ENCODE results near the gene SLC22A3. TPM values are rescaled to one million over a fixed set of nuclear protein-coding genes. Genes with fewer than 3 reads are reported as not detected.

The SLC22A3 gene
- total RNA-seq, 4 donors from 2014 or later: 11.8 to 31.0 (median 22.3) TPM

DNA sequence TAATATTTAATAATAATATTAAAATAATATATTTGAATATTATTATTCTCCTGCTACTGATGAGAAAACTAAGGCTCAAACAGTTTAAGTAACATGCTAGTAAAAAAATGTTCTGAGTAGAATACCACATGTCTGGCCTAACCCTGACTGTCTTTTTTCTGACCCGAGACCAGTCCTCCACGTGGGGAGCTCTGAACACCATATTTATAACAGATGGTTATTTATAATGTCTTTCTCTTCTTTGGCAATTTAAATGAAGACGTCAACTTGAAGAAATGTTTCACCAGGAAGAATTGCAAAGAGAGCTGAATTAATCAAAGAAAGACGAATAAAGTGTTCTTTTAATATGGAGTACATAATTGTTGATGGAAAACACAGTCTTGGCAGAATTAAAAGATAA lies 82.0 kb downstream of the SLC22A3 start:
- Histone ChIP-seq H3K4me1 (peaks cover 8 to 56% (median 12%) of the 10 kb centered on the region in 3 donors), H3K27ac (peak overlapping the region; percentile 77 to 84 (median 82)), H3K36me3 (no peaks in the 10 kb centered on the region), H3K9me3 (no peaks in the 10 kb centered on the region), H3K27me3 (no peaks in the 10 kb centered on the region), H3K4me3 (no peak overlapping the region)
- TF ChIP-seq EP300 (IDR thresholded peaks at IDR 0.05): no peak
- no peak for TF ChIP-seq CTCF (IDR thresholded peaks at IDR 0.05)
- TF ChIP-seq POLR2A (IDR thresholded peaks at IDR 0.05): no peak
- no peak for TF ChIP-seq POLR2AphosphoS5 (IDR thresholded peaks at IDR 0.05)
- WGBS, 2 donors (ENCODE audit: low coverage in 1 of 2): 25 to 28% methylated on average over 4 of the region's 4 CpGs
- no peak for ATAC-seq

GRCh38 chr6:160430751-160431150 lies 82.6 kb downstream of the SLC22A3 start:
- no peaks in the 10 kb centered on the region for H3K27me3 ChIP-seq
- WGBS, 2 donors (ENCODE audit: low coverage in 1 of 2): 30 to 35% methylated on average over 5 of the region's 5 CpGs
- ATAC-seq: no peak
- H3K9me3 ChIP-seq: no peaks in the 10 kb centered on the region
- H3K4me3 ChIP-seq: no peak overlapping the region
- H3K27ac ChIP-seq: peak overlapping the region; percentile 77 to 84 (median 82)
- peaks cover 8 to 56% (median 12%) of the 10 kb centered on the region in 3 donors for H3K4me1 ChIP-seq
- H3K36me3 ChIP-seq: no peaks in the 10 kb centered on the region
- no peak for TF ChIP-seq EP300 (IDR thresholded peaks at IDR 0.05)
- no peak for TF ChIP-seq POLR2A (IDR thresholded peaks at IDR 0.05)

DNA sequence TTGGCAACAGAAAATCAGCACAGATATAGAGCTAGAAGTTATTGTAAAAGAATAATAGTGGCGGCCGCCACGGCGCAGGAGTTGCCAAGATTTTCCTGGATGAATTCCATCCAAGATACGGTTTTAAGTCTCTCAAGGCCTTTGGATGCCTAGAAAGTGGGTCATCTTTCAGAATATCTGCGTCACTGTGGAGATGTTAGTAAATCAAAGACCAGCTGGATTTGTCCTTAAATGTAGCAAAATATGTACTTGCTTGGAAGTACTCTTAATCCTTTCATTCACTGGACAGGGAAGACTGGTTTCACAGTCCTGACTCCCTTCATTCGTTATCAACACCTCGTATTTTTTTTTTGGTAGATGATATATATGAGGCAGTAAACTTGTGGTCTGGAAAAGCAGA lies 83.0 kb downstream of the SLC22A3 start:
- TF ChIP-seq POLR2A (IDR thresholded peaks at IDR 0.05) (no peak), EP300 (IDR thresholded peaks at IDR 0.05) (peak; percentile 81), POLR2AphosphoS5 (IDR thresholded peaks at IDR 0.05) (peak; percentile 90), CTCF (IDR thresholded peaks at IDR 0.05) (no peak)
- Histone ChIP-seq H3K27ac (peak overlapping the region; percentile 77 to 84 (median 82)), H3K36me3 (no peaks in the 10 kb centered on the region), H3K27me3 (no peaks in the 10 kb centered on the region), H3K4me3 (no peak overlapping the region), H3K9me3 (no peaks in the 10 kb centered on the region), H3K4me1 (peaks cover 8 to 56% (median 12%) of the 10 kb centered on the region in 3 donors)
- 3 to 5% methylated on average over 8 of the region's 8 CpGs for WGBS, 2 donors (ENCODE audit: low coverage in 1 of 2)
- peak; percentile 89 for ATAC-seq

- Histone ChIP-seq H3K27ac (peak overlapping the region; percentile 61 to 83 (median 80)), H3K9me3 (no peaks in the 10 kb centered on the region), H3K4me1 (peaks cover 8 to 53% (median 12%) of the 10 kb centered on the region in 3 donors), H3K36me3 (no peaks in the 10 kb centered on the region), H3K4me3 (no peak overlapping the region), H3K27me3 (no peaks in the 10 kb centered on the region)
- peak; percentile 17 for ATAC-seq
- TF ChIP-seq POLR2A (IDR thresholded peaks at IDR 0.05) (no peak), CTCF (IDR thresholded peaks at IDR 0.05) (no peak), POLR2AphosphoS5 (IDR thresholded peaks at IDR 0.05) (no peak), EP300 (IDR thresholded peaks at IDR 0.05) (no peak)
- WGBS, 2 donors (ENCODE audit: low coverage in 1 of 2): 67 to 84% methylated on average over 7 of the region's 8 CpGs
Measured at GRCh38 chr6:160431791-160432404, 83.7 kb downstream of the SLC22A3 start.

- 72 to 80% methylated on average over 3 to 4 of the region's 4 CpGs for WGBS, 2 donors (ENCODE audit: low coverage in 1 of 2)
Measured at GRCh38 chr6:160435935-160436334, 87.8 kb downstream of the SLC22A3 start.

More at GRCh38 chr6:160435935-160436334, 87.8 kb downstream of the SLC22A3 start:
- H3K36me3 ChIP-seq: no peaks in the 10 kb centered on the region
- H3K9me3 ChIP-seq: no peaks in the 10 kb centered on the region
- ATAC-seq: no peak
- TF ChIP-seq EP300 (IDR thresholded peaks at IDR 0.05): no peak
- TF ChIP-seq POLR2A (IDR thresholded peaks at IDR 0.05): no peak
- no peak for TF ChIP-seq CTCF (IDR thresholded peaks at IDR 0.05)
- TF ChIP-seq POLR2AphosphoS5 (IDR thresholded peaks at IDR 0.05): no peak
- H3K27me3 ChIP-seq: no peaks in the 10 kb centered on the region
- H3K4me1 ChIP-seq: peaks cover 0 to 15% (median 4%) of the 10 kb centered on the region in 3 donors
- H3K27ac ChIP-seq: no peak overlapping the region
- H3K4me3 ChIP-seq: no peak overlapping the region

Data from gastroesophageal sphincter (tissue), 4 donors.